Lower lobe of right lung (tissue), 1 donor: ENCODE data around the gene LYPD4. TPM values are rescaled to one million over a fixed set of nuclear protein-coding genes. Genes with fewer than 3 reads are reported as not detected.

ENCODE experiments used
- microRNA-seq: library from miRNA; unstranded; fragments of <30 nt; microRNA quantifications from one replicate; pipeline ENCODE4 v1.2.0, GENCODE V29; 2020; ENCODE audit warnings: borderline number of aligned reads
- total RNA-seq: library from RNA; stranded (reverse); fragmentation: NEBNext Ultra II Directional; extraction: Animal tissue kit (Norgen Biotek cat#: 25700); gene quantifications from one replicate; pipeline ENCODE4 v1.2.1, GENCODE V29; 2021
- donor health status: DM: no; HTN: yes; CAD: no; lungs with severe emphysema.

LYPD4 gene
- total RNA-seq, 1 donor from 2014 or later = not detected

Small RNAs within 50 kb of the gene (microRNA-seq; reads per million reads assigned to microRNA genes)
- gene MIR6797 = not detected

Other genes starting within 250 kb of the LYPD4 start
- 5.6 TPM for gene CEACAM4, start 217.6 kb downstream of the LYPD4 start, total RNA-seq
- not detected for gene CEACAM7, start 156.4 kb downstream of the LYPD4 start, total RNA-seq
- gene CEACAM5, start 136.1 kb downstream of the LYPD4 start, total RNA-seq = 99.7 TPM
- gene CEACAM6, start 89.2 kb downstream of the LYPD4 start, total RNA-seq = 369 TPM
- gene CEACAM3, start 48.1 kb downstream of the LYPD4 start, total RNA-seq = 4.3 TPM
- gene DMRTC2, start 359 bp upstream of the LYPD4 start, total RNA-seq = not detected
- 1,736 TPM for gene RPS19, start 15.6 kb upstream of the LYPD4 start, total RNA-seq
- gene CD79A, start 32.6 kb upstream of the LYPD4 start, total RNA-seq = 1.2 TPM
- gene ARHGEF1, start 38.5 kb upstream of the LYPD4 start, total RNA-seq = 206 TPM
- gene ERFL, start 83.8 kb upstream of the LYPD4 start, total RNA-seq = 0.41 TPM
- 132 TPM for gene RABAC1, start 114.6 kb upstream of the LYPD4 start, total RNA-seq
- gene ATP1A3, start 149.5 kb upstream of the LYPD4 start, total RNA-seq = 0.97 TPM
- gene GRIK5, start 225.5 kb upstream of the LYPD4 start, total RNA-seq = 0.41 TPM
- 11.8 TPM for gene ZNF574, start 231.5 kb upstream of the LYPD4 start, total RNA-seq